ENCODE results near the gene PALD1.

Gene PALD1

DNA sequence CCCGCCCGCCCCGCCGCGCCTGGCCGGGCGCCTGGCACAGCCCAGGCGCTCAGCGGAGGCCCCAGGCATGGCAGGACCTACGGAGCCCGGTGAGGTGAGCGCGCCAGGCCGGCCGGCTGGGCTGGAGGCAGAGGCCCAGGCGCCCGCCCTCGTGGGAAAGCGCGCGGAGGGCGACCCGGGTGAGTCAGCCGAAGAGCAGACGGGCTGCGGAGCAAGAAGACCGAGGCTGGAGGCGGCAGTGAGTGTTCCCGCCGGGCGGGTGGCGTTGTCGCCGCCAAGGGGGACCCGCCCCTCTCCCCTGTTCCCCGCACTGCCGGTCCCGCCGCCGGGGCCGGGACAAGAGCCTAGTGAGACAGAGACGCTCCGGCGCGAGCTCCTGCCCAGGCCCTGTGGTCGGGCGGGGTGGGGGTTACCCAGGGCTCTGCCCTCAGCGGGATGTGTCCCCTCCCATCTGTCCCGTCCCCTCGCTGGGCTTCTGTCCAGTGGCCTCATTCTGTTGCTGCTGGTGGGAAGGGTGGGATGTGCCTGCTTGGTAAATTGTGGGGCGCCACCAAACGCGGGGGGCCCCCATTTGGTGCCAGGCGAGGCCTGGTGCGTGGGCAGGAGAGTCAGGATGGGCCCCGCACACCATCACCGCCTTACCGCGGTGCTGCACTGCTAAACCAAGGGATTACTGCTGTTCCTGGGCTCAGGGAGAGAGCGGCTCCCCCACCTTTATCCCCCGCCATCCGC, 20.1 kb upstream of the PALD1 start:
- DNase-seq = no peak

DNA sequence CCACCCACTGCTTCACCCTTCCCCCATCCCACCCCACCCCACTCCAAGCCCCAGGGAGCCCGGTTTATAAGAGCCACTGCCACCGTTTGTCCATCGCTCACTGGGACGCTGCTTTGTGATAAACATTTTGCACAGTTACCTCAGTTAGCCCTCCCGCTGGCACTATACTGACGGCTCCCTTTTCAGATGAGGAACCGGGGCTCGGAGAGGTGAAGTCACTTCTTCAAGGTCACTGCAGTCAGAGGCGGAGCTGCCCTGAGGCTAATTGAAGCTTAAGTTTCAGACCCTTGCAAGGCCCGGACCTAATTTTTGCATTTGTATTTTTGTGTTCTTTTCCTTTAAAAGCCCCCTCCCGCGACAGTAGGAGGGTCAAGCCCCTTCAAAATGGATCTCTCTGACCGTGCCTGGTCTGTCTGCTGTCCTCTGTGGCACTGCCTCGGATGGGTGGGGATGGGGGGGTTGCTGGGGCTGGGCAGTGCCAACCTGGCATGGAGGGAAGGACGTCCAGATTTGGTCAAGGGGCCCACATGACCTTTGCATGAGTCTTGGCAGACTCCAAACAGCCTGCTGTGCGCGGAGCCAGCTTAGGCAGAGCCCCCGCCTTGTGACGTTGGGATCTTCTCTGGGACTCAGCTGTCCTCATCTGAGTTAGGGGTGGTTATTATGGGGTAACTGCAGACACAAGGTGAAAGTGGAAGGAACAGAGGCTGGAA, 19.4 kb upstream of the PALD1 start:
- DNase-seq = no peak

DNA sequence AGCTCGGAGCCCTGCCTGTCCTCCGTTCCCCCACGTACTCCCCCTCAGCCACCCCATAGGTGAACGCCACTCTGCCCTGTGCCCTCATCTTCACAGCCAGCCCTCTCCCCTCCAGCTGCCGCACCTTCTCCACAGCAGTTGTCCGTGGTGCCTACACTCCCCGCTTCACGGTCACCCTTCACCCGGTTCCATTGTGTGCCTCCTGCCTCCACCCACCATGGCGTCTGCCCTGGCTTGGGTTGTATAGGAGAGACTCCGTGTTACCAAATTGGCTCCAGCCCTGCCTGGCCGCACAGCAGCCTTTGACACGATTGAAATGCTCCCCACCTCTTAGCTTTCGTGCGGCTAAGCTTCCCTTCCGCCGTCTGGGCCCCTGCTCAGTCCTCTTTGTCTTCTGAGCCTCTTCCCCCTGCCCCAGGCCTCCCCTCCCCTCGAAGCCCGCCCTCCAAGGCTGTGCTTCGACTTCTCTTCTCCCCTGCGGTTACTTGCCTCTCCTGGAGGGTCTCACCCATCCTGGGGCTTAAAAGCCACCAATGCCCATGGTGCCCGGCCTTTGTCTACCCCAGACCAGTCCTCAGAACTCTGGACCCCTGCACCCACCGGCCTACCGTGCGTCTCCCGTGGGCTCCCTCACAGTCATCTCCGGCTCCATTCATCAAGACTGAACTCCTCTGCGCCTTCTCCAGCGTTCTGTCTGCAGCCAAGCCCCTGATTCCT, 18.6 kb upstream of the PALD1 start:
- DNase-seq = no peak

DNA sequence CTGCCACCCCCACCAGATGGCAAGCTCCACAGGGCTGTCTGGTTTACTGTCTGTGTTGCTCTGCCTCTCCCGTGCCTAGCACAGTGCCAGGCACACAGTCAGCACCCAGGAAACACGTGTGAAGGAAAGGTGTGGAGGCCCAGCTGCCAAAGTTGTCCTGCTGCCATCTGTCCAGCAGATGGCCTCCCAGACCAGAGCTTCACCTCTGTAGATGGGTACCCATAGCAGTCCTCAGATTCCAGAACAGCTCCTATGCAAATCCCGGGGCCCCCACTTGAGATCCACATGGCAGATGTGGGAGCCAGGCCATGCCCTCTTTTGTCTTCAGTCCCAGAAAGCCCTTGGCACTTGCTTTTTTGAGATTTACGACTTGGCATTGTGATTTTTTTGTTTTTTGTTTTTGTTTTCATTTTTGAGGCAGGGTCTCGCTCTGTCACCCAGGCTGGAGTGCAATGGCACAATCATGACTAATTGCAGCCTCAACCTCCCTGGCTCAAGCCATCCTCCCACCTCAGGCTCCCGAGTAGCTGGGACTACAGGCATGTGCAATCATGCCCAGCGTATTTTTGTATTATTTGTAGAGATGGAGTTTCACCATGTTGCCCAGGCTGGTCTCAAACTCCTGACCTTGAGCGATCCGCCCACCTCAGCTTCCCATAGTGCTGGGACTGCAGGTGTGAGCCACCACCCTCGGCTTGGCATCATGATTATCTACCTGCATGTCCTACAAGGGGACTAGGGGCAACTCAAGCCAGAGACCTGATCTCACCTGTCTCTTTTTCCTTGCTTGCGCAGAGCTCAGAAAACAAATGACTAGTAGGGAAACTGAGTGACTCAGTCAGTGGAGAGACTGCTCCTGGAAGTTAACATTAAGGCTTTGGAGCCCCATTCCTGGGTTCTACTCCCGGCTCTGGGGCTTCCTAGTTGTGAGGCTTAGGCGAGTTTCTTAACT, 16.9 kb upstream of the PALD1 start:
- DNase-seq = peak; percentile 44

DNA sequence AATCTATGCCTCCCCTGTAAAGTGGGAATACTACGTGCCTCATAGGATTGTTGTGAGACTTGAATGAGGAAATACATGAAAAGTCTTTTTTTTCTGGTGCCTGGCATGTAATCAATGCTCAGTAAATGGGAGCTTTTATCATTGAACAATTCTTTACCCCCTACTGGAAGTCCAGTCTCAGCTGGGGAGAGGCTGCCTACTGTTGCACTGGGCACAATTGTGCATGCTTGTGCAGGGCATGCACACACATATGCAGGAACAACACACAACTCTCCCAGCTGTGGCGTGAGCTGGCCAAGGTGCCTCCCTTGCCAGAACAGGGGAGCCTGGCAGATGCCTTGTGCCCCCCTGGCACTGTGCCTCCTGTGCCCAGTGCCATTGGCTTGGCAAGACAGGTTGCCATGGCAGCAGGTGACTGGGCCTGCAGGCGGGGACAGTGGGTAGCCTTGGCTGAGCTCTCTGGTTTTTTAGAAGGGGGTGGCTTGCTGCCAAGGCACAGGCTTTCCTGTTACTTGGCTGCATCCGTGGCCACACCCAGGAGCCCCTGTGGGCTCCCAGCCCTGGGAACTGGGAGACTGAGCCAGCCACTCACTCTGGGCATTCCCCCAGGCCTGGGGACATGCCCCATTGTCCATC, 16.1 kb upstream of the PALD1 start:
- peak; percentile 91 for DNase-seq

DNA sequence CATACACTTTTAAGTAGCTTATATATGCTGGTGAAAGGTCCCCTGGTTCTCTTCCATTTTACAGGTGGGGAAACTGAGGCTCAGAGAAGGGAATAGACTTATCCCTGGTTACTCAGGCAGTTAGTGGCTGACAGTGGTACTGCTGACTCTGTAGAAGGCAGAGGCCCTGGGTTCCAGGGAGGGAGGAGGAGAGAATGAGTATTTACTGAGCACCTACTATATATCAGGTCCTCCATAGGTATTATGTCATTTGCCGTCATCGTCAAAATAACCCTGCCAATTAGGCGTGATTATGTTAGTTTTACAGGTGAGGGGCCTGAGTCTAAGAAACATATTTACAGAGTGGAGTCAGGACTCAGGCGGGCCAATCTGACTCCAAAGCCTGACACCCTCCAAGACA, 13.3 kb upstream of the PALD1 start:
- DNase-seq = no peak

DNA sequence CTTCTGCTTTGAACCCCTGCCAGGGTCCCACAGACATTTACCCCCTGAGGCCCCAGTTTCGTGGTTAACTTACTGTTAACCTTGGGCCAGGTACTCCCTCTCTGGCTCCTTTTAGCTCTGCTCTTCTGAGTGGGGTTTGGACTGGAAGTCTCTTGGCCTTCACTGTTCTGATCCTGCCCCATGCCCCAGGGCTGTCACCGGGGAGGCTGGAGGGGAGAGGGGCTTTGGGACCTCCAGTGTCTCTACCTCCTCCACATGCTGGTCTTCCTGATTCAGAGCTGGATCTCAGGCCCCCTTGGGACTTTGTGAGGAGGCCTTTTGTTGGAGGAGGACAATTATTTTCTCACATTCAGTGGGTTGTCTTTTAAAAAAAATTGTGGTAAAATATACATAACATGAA, 12.7 kb upstream of the PALD1 start:
- no peak for DNase-seq

DNA sequence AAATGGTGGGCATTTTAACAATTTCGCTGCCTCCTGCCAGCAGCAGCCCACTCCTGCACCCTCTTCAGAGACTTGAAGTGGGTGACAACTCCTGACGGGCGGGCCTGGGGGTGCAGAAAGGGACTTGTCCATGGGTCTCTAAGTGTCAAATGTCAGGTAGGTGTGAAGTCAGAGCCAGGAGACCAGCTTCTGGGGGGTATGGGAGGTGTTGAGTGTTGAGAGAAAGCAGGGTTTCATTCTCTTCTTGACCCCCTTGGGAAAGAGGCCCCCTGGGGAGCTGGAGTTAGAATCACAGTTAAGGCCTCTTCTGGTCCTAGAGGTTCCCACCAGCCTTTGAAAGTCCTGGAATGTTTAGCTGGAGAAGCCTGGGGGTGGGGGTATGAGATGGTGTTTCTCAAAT, 11.6 kb upstream of the PALD1 start:
- DNase-seq = no peak

DNA sequence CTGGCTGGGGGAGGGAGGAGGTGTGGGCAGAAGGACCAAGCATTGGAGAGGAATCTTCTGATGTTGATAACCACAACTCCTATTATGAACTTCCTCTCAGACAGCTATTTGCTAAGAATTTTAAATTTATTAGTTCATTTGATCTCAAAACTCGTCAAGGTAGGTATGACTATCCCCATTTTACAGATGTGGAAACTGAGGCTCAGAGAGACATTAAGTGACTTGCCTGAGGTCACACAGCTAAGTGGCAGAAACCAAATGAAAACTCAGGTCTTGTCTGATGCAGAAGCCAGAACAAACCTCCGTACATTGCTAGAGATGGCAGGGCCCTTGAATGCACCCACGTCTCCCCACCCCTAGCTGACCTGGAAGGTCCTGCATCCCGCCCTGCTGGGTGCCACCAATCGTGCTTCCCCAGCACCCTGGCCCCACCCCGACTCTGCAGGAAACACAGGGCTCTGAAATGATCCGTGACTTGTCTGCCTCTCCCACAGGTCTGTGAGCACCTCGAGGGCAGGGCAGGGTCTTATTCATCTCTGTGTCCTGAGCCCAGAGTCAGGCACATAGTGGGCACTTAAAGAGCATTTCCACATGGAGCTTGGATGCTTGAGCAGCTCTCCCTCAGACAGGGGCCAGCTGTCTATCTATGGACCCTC, 5.6 kb upstream of the PALD1 start:
- DNase-seq = no peak

DNA sequence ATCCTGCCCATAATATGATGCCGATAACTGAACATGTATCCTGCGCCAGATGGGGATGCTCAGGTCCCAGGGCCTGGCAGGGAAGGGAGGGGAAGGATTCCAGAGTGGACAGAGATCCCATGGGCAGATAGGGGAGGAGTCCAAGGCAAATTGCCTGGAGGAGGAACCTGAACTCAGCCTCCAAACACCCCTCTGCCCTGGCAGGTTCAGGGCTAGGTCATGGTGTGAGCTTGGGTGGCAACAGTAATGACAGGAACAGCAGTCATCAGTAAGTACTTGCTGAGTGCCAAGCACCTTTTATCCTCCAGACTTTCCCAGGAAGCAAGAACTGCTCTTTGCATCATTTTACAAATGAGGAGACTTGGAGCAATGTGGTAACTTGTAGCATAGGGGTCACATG, 3.8 kb upstream of the PALD1 start:
- no peak for DNase-seq

DNA sequence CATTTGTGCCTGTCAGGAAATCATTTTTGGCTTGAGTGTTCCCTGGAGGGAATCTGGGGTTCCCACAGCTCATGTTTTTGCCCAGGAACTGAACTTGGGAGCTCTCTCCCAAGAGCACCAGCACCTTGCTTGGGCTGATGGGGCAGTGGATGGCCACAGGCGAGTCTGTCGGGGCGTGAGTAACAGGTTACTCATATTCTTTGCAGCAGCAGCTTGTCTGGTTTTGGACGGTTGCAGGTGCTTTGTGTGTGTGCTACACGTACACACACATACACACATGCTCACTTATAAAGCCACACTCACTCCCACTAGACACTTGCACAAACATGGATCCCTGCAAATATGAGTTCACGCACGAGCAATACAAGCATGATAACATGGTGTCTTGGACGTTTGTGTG, 2.9 kb upstream of the PALD1 start:
- DNase-seq = no peak

DNA sequence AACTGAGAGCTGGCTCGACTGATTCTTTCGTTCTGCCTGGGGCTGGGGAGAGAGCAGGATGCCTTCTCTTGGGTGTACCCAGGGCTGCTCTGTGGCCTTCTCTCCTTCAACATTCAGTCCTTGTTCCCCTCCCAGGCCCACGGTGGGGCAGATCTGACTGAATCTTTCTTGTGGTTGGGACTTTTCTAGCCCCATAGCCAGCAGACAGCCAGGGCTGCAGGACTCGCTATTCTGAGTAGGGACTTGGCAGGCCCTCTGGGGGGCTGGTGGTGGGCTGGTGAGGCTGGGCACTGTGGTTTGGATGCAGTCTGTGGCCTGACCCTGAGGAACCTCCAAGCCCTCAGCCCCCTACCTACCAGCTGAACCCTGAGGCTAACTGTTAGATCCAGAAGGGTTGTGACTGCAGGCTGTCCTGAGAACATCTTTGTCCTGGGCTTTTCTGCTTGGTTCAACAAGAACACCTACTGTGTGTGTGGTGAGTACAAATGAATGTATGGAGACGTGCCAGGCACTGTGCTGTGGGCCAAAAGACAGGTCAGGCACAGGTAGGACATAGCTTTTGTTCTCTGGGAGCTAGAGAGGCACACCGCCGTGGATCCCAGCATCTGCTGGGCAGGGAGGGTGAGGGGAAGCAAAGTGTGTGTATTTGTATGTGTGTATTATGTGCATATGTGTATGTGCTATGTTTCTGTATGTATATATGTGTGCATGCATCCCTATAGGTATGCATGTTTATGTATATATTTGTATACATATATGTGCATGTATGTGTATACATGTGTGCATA, 2.1 kb upstream of the PALD1 start:
- no peak for DNase-seq

DNA sequence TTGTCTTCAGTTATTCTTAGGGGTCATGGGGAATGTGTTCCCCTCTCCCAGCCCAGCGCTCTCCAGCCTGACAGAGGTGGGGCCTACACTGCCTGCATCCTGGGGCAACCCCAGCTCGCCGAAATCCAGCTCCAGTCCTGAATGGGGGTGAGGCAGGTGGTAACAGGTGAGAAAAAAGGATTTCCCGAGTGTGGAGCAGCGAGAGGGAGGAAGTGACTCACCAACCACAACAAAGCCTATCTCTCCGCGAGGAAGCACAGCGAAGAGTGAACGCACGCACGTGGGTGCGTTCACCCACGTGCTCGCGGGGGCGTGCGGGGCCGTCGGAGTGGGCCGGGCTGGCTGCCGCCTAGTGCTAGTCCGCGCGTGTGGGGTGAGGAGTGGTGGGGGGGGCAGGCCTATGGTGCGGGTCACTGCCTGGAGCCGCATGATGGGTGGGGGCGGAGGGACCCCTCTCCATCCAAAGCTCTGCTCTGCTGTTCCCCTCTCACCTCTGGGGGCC, 855 bp upstream of the PALD1 start:
- DNase-seq = no peak

DNA sequence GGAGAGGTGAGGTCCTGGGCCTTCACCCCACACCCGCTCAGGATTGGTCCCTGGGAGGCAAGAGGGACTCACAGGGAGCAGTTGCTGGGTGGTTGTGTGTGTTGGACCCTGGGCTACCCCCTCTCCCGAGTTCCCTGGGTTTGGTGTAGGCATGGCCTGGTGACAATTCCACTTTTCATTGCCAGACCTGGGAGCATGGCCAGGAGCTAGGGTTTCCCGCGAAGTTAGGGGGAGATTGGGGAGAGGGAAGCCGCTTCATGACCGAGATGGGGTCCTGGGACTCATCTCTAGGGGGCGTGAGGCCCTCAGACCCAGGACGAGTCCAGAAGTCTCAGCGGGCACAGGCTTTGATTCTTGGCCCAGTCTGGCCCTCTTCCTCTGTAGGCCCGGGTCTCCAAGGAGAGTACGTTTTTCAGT, 606 bp downstream of the PALD1 start:
- no peak for DNase-seq

DNA sequence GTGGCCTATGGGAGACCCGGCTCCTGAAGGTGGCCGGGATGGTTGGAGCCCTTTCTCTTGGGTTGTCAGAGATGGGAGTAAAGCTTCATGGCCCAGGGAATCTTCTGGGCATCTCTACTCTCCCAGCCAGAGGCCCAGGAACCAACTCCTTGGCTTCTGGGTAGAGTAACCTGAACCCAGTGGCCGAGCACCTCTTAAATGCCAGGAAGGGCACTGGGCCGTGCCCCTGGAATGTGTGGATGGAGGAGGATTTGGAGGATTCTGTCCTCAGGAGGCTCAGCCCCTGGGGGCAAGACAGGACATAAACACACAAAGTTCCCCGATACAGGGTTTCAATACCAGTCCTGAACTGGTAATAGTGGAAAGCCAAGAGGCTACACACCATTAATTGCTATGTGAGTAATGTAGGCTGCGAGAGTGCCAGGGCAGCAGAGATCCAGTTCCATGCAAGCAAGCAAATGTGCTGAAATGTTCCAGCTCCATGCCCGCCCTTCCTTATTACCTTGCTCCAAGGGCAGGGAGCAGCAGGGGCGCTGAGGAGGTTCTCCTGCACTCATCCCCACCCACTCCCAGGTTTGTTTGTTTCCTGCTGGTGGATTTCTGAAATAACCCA, 1.2 kb downstream of the PALD1 start:
- DNase-seq = no peak

DNA sequence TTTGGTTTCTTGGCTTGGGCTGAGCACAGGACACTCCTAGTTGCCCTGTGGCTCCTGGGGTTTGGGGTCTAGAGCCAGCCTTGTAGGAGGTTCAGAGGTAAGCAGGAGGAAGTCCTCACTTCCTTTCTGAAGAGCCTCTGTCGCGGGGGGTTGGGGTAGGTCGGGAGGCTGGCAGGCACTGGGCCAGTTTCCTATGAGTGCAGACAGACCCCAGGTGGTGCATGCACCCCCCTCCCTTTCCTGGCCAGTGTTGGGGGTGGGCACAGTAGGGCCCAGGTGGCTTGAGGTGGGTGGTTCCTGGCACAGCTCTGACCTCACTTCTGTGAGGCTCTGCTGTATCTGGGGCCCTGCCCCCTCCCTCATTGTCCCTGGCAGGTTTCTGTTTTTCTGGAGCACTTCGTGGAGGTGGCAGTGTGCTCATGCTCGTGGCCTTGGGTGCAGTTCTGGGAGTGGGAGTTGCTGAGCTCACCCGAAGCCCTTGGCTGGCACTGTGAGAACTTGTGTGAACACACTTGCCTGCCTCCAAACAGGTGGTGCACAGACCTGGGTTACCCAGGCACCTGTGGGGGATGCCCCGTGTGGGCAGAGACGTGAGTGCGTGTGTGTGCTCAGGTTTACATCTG, 1.8 kb downstream of the PALD1 start:
- DNase-seq = no peak

DNA sequence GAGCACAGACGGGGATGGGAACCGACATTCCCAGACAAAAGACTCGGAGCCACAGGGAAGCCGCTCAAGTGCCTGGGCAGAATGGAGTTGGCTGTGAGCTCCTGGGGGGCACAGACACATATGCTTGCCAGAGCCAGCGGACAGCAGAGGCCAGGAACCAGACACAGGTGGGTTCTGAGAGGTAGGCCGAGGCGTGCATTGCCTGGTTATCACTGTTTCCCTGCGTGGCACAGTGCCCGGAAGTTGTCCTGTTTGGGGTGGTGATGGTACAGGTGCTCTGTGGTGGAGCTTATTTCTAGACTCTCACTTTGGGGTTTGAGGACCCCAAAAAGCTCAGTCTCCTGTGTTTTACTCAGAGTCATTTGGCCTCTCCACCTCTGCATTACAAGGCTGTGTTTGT, 2.5 kb downstream of the PALD1 start:
- DNase-seq = no peak

DNA sequence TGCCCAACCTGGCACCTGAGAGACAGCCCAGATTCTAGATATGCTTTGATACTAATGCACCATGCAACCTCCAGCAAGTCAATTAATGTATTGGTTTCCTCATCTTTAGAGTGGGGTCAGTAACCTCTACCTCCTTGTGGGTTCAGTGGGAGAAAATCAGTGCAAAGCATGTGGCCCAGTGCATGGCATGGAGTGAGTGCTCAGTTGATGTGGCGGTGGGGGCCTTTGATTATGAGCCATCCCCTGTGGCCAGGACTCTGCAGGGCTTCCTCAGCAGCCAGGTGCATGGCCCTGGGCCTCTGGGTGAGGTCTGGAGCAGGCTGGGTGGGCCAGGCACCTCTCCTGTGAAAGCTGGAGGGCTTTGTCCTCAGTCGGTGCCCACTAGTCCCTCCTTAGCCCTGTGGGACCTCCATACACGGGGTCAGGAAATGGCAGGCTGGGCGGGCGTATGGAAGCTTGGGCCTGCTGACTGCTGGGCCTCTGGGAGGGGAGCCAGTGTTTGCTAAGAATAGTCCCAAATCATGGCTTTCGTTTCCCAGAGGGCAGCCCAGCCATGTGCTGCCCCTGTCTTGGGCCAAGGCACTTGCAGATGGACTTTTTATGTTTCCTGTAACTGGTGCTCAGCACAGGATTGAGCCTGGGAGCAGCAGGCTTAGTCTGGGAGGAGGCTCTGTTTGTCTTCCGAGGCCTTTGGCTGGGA, 3.4 kb downstream of the PALD1 start:
- no peak for DNase-seq

All from COR-L47 (cell line).